Measurements from ENCODE around the gene FSIP1.

The FSIP1 gene

DNA sequence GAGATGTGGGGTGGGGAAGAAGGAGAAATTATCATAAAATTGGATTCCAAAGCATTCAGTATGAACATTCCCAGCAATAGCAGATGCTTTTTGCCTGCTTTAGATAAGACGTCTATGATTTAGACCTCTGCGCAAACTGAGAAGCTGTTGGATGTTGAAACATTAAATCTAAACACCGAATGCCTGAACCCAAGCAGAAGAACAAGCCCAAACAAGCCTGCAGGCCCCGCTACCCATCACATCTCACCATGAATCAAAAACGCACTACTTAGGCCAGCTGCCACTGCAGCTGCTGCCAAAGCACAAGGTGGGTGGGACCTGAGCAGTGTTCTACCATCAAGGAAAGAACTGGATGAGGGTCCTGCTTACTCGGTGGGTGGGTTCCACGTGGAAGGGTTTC, 226.2 kb downstream of the FSIP1 start:
- DNase-seq (ENCODE audit: low read depth in 1 of 2, low spot score in 1 of 2): no peak

DNA sequence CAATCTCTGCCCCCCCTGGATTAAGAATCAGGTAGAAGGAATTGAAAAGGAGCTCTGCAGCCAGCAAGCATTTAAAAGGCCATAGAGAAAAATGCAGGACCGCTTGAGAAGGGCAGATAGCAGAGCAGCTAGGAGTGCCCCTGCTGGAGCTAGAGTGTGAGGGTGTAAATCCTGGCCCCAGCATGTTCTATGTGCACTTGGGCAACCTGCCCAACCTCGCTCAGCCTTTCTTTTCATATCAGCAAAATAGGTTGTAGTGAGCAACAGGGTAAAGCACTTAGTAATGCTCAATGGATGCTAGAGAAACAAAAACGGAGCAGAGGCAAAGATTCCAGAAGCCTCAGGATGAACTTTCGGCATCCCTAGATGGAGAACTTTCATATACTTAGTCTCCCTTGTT, 226.8 kb downstream of the FSIP1 start:
- DNase-seq (ENCODE audit: low read depth in 1 of 2, low spot score in 1 of 2): no peak

DNA sequence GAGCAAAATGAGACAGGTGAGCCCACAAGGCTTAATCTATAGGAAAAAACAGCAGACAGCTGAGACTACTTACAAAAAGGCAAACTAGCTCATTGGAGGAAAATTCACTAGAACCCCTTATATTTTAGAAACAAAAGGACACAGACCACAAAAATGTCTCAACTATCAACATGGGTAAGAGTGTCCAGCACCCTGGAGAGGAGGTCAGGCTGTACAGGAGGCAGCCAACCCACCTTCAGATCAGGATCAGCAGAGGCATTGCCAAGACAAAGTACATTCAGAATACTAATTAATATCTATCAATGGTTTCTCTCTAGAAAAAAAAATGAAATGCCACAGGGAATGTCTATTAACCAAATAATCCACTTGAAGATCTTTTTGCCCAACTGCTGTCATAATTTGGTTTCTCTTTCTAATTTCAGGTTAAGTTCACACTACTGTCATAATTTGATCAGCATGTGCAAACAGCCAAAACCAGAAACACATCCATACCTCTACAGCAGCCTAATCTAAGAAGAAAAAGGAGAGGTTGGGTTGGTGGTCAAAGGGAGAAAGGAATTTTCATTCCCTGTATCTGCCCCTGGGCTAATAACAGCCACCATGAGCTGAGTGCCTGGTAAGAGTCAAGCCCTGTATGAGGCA, 227.8 kb downstream of the FSIP1 start:
- DNase-seq (ENCODE audit: low read depth in 1 of 2, low spot score in 1 of 2): no peak

DNA sequence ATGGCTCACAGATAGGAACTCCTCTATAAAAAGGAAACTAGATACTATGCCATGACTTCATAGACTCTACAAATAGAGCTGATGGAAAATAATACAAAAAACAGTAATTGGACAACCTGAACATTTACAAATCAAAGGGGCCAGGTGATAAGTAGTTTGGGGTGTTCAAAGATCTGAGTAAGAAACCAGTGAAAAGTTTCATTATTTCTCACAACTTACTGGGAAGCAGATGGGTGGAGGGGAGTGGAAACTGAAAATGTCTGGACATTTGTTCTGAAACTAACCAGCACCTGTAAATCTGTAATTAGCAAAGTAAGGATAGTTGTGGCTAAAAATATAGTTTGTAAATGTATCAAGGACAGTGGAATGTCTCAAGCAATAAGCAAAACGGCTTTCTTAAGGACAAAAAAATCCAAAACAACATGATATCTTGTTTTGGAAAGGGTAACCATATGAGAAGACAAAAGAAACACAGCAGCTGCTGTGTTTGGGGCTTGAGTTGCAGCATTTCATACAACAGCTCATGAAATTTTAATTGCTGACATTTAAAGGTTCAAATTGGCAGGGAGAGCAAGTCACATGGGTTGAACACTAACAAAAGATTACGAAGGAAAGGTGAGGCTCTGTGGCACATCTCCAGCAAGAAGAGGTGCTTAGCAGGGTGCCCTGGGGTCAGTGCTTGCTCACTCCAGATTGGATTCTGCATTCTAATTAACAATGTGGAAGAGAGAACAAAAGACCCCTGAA, 228.5 kb downstream of the FSIP1 start:
- DNase-seq (ENCODE audit: low read depth in 1 of 2, low spot score in 1 of 2): no peak

DNA sequence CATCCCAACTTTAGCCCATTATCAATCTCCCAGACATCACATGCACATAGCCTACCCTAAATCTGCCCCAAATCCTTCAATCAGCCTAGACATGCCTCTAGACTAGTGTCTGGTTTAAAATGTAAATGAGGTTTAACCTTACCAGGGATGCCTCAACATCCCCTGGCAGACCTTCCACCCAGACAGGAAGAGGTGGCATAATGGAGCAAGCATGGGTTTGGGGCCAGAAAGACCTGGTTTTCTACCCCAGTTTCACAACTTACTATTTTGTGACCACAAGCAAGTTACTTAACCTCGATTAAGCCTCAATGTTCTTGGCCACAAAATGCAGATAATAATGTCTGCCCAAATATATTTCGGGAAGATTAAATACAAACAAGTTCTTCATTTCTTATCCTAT, 230.1 kb downstream of the FSIP1 start:
- no peak for DNase-seq (ENCODE audit: low read depth in 1 of 2, low spot score in 1 of 2)

DNA sequence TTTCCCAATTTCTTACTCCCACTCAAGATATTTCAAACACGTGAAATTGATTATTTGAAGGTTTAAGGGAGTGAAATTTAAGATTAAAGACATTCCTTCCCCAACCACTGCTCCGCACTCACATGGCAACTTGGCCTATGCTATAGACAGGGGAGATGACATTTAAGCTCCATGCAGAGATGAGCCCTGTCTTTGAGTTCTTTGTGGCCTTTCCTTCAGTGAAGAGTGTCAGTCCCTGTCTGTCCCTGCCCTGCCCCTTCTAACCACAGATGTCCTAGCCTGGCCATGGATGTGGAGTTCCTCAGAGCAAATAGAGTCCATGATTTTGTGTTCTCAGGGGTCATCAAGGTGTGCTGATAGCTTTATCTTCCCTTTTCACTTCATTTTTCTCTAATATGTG, 231.2 kb downstream of the FSIP1 start:
- no peak for DNase-seq (ENCODE audit: low read depth in 1 of 2, low spot score in 1 of 2)

All from activated CD4-positive, alpha-beta T cell treated with anti-CD3 and anti-CD28 coated beads, Interleukin-2, amount 50 U/mL, for 24 hours (primary cell).